ENCODE results near the gene NKAIN1. TPM values are rescaled to one million over a fixed set of nuclear protein-coding genes. Genes with fewer than 3 reads are reported as not detected.
"Not testable (repeated sequence)": the region's sequence is repeated elsewhere in the genome, so short reads cannot be mapped to it uniquely, and the experiment has no call there.

The NKAIN1 gene
- total RNA-seq, 2 experiments from 2014 or later, result not detected

- POLR2A ChIA-PET, result interaction anchor here (0.9 kb wide), 1 partner anchor 48 kb away, joined by 3 read pairs; no protein-coding TSS in a partner anchor
Observed at GRCh38 chr1:31264790-31265386, 25.2 kb upstream of the NKAIN1 start.

GRCh38 chr1:31263408-31263807 is 23.7 kb upstream of the NKAIN1 start:
- no peak overlapping the region for H2AFZ ChIP-seq (ENCODE audit: low read length)
- no peak overlapping the region for H3K27ac ChIP-seq (ENCODE audit: low read depth, low read length, poor library complexity, severe bottlenecking)
- H3K79me2 ChIP-seq (ENCODE audit: insufficient read depth, low read depth, low read length), result no peaks in the 10 kb centered on the region
- ChIA-PET CTCF (ENCODE audit: unreplicated experiment) (interaction anchor here (1.5 kb wide), 1 partner anchor 9 kb away, joined by 3 read pairs; no protein-coding TSS in a partner anchor), POLR2A (interaction anchor here (0.5 to 2.3 kb wide), 5 partner anchors 8 to 1956 kb away, joined by 3 to 10 read pairs (median 6); partner anchors contain the start of genes SNRNP40 and ZCCHC17)
- no peak for DNase-seq (ENCODE audit: low spot score)
- intact Hi-C loops (cut with micrococcal nuclease; ENCODE audit: unreplicated experiment), result no loop called here
- no peaks in the 10 kb centered on the region for H3K9me3 ChIP-seq (ENCODE audit: low read length)
- H3K4me3 ChIP-seq (ENCODE audit: low read depth, low read length, poor library complexity, severe bottlenecking), result no peak overlapping the region
- peaks cover 93% of the 10 kb centered on the region for H3K36me3 ChIP-seq (ENCODE audit: insufficient read depth, low read length)
- H3K4me1 ChIP-seq (ENCODE audit: insufficient read depth, low read length, poor library complexity, severe bottlenecking), result no peaks in the 10 kb centered on the region
- H3K9me2 ChIP-seq (ENCODE audit: insufficient read depth, low read length), result no peaks in the 10 kb centered on the region
- H3K4me2 ChIP-seq (ENCODE audit: low read length), result no peak overlapping the region
- TF ChIP-seq CTCF (conservative IDR thresholded peaks at IDR 0.05; ENCODE audit: low read length) (no peak), EZH2phosphoT487 (IDR thresholded peaks at IDR 0.05; ENCODE audit: borderline replicate concordance, low read depth, low read length) (no peak)
- BruUV-seq (replicated peaks), result TSS peak; percentile 40
- no peaks in the 10 kb centered on the region for H4K20me1 ChIP-seq (ENCODE audit: insufficient read depth, low read length)

More at GRCh38 chr1:31264790-31265386, 25.2 kb upstream of the NKAIN1 start:
- intact Hi-C loops (cut with micrococcal nuclease; ENCODE audit: unreplicated experiment), result no loop called here
- Histone ChIP-seq H3K36me3 (ENCODE audit: insufficient read depth, low read length) (peaks cover 94% of the 10 kb centered on the region), H3K79me2 (ENCODE audit: insufficient read depth, low read depth, low read length) (no peaks in the 10 kb centered on the region), H3K4me3 (ENCODE audit: low read depth, low read length, poor library complexity, severe bottlenecking) (no peak overlapping the region), H3K27ac (ENCODE audit: low read depth, low read length, poor library complexity, severe bottlenecking) (no peak overlapping the region), H3K4me1 (ENCODE audit: insufficient read depth, low read length, poor library complexity, severe bottlenecking) (no peaks in the 10 kb centered on the region), H3K4me2 (ENCODE audit: low read length) (no peak overlapping the region), H4K20me1 (ENCODE audit: insufficient read depth, low read length) (no peaks in the 10 kb centered on the region), H3K9me2 (ENCODE audit: insufficient read depth, low read length) (no peaks in the 10 kb centered on the region), H3K9me3 (ENCODE audit: low read length) (no peaks in the 10 kb centered on the region), H2AFZ (ENCODE audit: low read length) (no peak overlapping the region)
- no TSS peak for BruUV-seq (replicated peaks)
- TF ChIP-seq CTCF (conservative IDR thresholded peaks at IDR 0.05; ENCODE audit: low read length) (no peak), EZH2phosphoT487 (IDR thresholded peaks at IDR 0.05; ENCODE audit: borderline replicate concordance, low read depth, low read length) (no peak)
- CTCF ChIA-PET (ENCODE audit: unreplicated experiment), result no interaction called here
- no peak for DNase-seq (ENCODE audit: low spot score)

DNA sequence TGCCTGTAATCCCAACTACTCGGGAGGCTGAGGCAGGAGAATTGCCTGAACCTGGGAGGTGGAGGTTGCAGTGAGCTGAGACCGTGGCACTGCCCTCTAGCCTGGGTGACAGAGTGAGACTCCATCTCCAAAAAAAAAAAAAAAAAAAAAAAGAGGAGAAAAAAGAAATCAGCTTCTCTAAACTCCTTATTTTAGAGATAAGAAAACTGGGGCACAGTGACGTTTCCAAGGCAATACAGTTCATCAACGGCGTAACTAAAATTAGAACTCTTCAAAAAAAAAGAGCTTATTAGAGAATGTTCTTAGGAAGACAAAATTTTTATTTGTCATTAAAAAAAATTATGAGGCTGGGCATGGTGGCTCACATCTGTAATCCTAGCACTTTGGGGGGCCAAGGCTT is 22.7 kb upstream of the NKAIN1 start:
- H3K4me1 ChIP-seq (ENCODE audit: insufficient read depth, low read length, poor library complexity, severe bottlenecking); intact Hi-C loops (cut with micrococcal nuclease; ENCODE audit: unreplicated experiment); H3K9me3 ChIP-seq (ENCODE audit: low read length); H3K79me2 ChIP-seq (ENCODE audit: insufficient read depth, low read depth, low read length); H4K20me1 ChIP-seq (ENCODE audit: insufficient read depth, low read length); BruUV-seq (replicated peaks); H3K9me2 ChIP-seq (ENCODE audit: insufficient read depth, low read length); H3K4me2 ChIP-seq (ENCODE audit: low read length); H3K27ac ChIP-seq (ENCODE audit: low read depth, low read length, poor library complexity, severe bottlenecking); H3K4me3 ChIP-seq (ENCODE audit: low read depth, low read length, poor library complexity, severe bottlenecking); DNase-seq (ENCODE audit: low spot score); H2AFZ ChIP-seq (ENCODE audit: low read length): not testable (repeated sequence)
- POLR2A ChIA-PET, result interaction anchor here (0.7 to 2.3 kb wide), 4 partner anchors 10 to 251 kb away, joined by 3 to 10 read pairs (median 4); partner anchors contain the start of genes SNRNP40 and ZCCHC17
- CTCF ChIA-PET (ENCODE audit: unreplicated experiment), result interaction anchor here (1.5 kb wide), 1 partner anchor 10 kb away, joined by 3 read pairs; no protein-coding TSS in a partner anchor
- H3K36me3 ChIP-seq (ENCODE audit: insufficient read depth, low read length), result peaks cover 93% of the 10 kb centered on the region

Data from OCI-LY7 (cell line).